Head of caudate nucleus (tissue), 42 donors: ENCODE data around the gene ACTN4.
A peak's percentile ranks its signal among the peaks of the same experiment; 100 is the strongest.

ENCODE experiments used
- DNase-seq, 42 donors: peaks; one replicate each; pipeline versions ENCODE4 v3.0.0 to v3.0.0-alpha.2; 2020 to 2021; ENCODE audit warnings: mixed read lengths in 7 of 42
- intact Hi-C: fragments of 100-400 bp; cut with DNase I; formaldehyde crosslinking; loops from one replicate; pipeline ENCODE4 v1.15.0; 2022

The ACTN4 gene

DNA sequence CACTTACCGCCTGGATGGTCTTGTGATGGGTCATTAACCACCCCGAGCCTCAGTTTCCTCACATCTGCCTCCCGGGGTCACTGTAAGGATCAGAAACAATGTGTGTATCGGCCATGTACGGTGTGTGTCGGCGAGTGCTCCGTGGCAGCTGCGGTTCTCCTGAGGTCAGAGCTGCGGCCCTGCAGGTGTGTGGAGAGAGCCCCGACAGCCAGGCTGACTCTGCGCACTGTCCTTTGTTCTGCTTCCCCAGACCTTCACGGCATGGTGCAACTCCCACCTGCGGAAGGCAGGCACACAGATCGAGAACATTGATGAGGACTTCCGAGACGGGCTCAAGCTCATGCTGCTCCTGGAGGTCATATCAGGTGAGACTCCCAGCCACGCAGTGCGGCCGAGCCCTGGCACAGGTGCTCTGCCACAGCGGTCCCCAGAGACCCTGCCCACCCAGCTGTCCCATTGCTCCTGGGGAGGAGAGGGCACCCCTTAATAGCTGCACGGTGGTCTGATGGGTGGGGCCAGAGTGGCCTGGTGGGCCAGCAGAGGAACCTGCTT lies 53.0 kb downstream of the ACTN4 start:
- no peak for DNase-seq
- intact Hi-C loops, result no loop called here

DNA sequence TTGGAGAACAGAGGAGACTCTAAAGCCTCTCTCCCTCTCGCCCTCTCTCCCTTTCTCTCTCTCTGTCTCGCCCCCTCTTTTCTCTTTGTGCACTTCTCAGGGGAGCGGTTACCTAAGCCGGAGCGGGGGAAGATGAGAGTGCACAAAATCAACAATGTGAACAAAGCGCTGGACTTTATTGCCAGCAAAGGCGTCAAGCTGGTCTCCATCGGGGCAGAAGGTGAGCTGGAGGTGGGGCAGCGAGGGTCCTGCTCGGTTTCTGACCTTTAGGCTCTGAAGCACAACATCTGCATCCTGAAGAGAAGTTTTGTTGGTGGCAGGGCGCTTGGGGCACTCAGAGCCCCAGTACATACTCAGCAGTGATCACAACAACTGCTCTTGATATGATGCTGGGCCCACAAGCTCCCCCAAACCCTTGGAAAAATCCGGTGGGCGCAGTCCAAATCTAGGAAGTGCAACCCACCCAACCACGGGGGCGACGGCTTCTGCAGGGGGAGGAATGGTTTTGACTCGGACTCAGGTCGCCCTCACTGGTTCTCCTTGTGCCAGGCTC lies 53.5 kb downstream of the ACTN4 start:
- DNase-seq, result peak in 10 of 42 donors; percentile 41 to 81 (median 60)
- intact Hi-C loops, result no loop called here

DNA sequence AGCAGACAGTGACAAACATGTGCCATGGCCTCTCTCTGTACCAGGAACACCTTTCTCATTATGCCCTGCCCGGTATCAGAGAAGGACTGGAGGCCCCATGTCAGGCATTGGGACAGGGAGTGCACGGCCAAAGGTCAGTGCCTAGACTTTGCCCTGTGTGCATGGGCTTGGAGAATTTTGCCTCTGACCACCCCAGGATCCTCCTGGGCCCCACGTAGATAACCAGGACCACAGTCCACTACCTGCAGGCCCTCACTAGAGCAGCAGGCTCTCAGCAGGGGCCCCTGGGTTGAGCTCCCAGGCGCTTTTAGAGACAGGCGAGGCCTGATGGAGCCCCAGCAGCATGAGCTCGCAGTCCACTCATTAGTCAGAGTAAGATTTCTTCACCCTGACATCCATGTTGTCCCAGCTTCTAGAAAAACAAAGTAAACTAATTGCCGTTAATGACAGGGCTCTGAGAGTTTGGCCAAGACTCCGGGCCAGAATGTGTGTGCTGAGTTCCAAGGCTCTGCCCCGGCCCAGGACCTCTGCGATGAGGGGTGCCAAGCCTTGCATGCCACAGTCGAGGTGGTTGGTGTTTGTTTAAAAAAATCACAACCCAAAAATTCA lies 54.1 kb downstream of the ACTN4 start:
- DNase-seq, result peak in 2 of 42 donors; percentile 47 to 61
- intact Hi-C loops, result no loop called here

DNA sequence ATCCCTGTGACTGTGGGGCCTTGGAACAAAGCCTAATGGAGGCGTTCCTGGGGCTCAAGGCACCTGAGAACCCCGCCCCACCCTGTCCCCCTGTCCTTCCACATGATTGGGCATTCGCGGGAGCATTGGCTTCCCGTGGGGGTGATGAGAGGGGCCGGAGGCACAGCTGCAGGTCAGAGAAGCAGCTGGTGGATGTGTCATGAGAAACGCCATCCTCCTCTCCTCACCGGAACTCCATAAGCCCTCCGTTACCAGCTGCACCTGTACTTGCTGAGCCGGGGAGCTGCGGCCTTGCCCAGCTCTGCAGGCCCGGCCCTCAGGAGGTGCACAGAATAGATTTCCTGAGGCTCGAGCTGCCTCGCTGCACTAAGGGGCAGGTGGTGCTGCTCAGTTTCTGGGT lies 54.8 kb downstream of the ACTN4 start:
- intact Hi-C loops, result no loop called here
- DNase-seq, result no peak

DNA sequence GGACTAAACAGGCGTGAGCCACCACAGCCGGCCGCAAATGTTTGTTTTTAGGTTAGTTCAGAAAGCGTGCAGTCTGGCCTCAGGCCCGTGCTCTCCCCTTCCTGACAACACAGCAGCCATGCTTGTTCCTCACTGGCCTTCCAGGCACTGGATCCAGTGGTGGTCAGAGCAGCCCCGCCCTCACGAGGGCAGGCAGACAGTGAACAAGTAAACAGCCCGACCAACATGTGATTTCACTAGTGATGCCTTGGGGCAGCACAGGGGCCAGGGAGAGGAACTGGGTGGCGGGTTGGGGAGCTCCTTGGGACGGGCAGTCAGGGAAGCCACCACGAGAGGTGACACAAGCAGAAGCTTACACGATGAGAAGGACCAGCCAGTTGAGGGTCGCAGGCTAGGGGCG lies 56.1 kb downstream of the ACTN4 start:
- intact Hi-C loops, result no loop called here
- DNase-seq, result no peak

DNA sequence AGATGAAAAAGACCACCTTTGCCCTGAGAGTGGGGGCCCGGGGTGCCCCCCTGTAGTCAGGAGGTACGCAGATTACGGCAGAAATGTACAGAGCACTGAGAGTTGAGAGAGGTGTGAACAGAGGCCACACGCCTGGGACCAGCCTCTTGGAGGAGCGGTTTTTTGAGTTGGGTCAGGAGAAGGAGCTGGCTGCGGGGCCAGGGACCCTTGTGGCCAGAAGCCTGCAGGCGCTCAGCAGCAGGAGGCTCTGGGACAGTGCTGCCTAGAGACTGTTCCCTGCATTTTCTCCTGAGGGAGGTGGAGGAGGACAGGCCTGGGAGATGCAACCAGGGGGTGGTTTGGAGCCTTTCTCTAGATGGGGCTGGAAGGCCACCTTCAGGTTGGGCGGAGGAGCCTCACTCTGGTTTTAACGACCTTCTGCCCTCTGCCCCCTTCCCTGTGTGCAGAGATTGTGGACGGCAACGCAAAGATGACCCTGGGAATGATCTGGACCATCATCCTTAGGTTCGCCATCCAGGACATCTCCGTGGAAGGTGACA lies 57.1 kb downstream of the ACTN4 start:
- intact Hi-C loops, result no loop called here
- DNase-seq, result no peak

DNA sequence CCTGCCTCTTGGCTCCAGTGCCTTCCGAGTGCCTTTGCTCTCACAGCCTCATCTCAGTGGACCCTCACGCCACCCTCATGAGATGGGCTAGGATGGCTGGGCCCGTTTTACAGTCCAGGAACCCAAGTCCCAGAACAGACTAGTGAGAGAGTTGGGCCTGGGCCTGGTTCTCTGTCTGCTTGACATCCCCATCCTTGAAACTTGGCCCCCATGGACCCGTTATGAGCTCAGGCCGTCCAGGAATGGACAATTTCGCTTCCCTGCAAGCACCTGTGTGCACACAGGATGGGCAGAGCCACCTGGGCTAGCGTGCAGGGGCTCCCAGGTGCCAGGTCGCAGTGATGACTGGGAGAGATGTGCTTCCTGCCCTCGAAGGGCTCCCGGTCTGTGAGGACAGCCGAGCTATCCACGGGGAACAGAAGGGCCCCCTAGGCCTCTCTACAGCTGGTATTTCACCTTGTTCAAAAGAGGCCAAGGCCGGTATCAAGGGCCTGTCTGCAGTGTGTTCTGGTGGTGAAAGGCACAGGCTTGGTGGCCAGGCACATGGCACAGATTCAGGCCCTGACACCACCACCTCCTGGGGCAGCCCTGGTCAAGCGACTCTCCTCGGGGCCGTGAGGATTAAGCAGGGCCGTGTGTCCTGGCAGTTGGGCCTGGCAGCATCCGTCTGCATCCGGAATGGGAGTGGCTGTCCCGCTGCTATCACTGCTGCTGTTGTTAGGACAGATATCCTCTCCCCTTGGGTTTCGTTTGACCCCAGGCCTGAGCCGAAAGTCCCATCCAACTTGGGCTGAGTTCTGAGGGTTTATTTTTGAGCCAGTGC lies 58.0 kb downstream of the ACTN4 start:
- no peak for DNase-seq
- intact Hi-C loops, result no loop called here

DNA sequence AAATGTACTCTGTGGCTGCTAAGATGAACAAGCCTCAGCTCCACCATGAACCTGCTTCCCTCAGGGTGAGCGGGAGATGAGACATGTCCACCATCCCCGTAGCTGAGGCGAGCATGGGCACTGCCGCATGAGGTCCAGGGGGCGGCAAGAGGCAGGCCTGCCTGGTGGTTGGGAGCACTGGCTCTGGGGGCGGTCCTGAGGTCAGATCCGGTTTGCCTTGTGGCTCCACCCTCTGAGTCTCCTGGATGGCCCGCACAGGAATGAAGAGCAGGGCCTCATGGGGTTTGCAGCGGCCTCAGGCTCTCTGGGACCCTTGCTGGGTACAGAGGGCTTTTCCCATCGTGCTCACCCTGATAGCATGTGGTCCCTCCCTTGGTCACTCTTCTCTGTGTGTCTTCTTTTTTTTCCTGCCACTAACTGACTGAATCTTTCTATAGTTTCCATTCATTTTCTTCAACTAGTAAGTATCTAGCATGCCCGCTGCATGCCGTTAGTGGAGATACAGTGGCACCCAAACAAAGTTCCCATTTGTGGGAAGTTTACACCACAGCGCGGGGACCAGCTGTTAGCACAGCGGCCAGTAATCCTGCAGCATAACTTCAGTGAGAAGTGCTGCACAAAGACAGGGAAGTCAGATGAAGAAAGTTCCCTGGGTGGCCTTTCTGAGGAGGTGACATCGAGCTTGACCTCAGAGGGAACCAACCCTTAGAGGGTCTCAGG lies 59.5 kb downstream of the ACTN4 start:
- DNase-seq, result peak in 2 of 42 donors; percentile 43 to 55
- intact Hi-C loops, result no loop called here

DNA sequence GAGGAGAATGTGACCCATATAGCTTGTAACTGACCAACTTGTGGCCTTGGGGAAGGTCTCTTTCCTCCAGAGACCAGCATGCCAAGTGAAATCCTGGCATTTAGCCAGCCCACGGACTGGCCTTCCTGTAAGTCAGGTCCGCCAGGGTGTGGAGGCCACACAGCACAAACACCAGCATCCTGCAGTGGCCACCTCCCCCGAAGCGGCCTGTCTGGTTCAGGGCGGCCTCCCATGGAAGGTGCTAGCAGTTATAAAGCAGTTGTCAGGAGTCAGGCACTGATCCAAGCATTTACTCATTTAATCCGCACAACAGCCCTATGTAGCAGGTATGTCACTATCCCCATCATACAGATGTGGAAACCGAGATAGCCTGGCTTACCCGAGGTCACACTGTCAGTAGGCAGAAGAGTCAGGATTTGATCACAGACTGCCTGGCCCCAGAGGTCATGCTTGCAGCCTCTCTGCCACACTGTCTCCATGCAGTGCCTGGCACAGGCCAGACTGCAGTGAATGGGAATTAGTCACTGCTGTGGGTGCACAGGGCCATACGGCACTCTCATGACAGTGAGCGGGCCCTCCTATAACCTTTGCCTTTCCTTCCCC lies 60.2 kb downstream of the ACTN4 start:
- intact Hi-C loops, result no loop called here
- DNase-seq, result peak in 1 of 42 donors; percentile 50

DNA sequence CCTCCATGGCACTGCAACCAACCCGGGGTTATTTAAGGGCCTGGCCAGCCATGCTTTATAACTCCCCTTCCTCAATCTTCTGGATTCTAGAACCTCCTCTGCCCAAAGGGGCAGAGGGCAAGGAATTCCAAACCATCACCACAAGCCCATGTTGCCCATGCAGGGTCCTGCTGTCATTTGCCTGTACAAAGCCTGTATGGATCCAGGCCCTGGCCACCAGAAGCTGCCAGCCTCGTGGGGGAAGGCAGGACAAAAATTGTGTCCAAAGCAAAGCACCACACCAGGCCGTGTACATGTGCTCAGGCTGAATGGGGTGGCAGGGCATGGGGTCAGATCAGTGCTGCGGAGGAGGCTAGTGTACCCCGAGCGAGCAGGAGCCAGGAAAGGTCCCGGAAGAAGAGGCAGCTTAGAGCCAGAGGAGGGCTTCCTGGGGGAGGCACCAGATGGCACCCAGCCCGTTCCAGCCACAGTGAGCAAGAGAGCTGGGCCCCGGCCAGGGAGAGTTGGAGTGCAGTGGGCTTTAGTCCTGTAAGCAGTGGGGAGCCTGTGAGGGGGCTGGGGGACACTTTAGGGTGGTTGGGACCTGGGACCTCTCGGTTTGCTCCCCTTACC lies 61.1 kb downstream of the ACTN4 start:
- intact Hi-C loops, result no loop called here
- no peak for DNase-seq

DNA sequence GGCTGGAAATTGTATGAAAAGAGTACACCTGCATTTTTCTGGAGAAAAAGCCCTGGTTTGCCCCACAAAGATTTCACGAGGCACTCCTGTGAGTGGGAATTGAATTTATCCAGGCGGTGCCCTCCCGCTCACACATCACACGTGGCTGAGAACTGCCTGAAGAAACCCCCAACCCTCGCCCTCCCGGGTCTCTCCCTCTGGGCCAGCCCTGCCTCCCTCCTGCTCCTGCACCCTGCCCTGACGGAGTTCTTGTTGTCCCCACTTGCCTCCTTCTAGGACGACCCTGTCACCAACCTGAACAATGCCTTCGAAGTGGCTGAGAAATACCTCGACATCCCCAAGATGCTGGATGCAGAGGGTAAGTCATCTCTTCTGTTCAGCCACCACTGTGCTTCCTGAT lies 61.7 kb downstream of the ACTN4 start:
- DNase-seq, result no peak

DNA sequence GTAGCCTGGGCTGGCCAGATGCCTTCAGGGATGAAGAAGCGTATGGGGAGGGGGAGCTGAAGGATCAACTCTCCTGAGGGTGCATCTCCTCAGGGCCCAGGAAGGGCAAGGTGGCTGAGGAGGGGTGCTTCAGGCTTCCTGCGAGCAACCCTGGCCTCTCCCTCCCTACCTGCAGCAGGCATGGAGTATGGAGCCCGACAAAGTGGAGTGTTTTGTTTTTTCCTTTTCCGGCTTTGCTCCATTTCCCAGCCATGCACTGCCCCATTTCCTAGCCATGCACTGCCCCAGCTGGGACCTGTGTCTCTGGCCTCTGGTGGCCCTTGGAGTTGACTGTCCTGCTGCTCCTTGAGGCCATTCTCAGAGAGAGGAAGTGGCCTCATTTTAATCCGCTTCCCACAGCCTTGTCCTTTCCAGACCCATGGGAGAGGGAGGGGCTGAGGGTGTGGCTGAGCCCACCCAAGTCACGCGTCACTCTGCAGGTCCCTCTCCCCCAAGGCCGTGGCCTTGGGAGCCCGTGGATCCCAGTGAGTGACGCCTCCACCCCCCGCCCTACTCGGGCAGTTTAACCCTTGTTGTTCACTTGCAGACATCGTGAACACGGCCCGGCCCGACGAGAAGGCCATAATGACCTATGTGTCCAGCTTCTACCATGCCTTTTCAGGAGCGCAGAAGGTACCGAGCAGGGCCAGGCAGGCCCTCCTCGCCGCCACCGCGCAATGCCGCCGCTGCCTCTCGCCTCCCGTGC lies 62.4 kb downstream of the ACTN4 start:
- no peak for DNase-seq
- intact Hi-C loops, result loop anchor here (5.0 kb wide), 1 partner anchor 63 kb away; the partner anchor contains the start of gene ACTN4

More for the DNA sequence above, 61.7 kb downstream of the ACTN4 start:
- intact Hi-C loops, result no loop called here

DNA sequence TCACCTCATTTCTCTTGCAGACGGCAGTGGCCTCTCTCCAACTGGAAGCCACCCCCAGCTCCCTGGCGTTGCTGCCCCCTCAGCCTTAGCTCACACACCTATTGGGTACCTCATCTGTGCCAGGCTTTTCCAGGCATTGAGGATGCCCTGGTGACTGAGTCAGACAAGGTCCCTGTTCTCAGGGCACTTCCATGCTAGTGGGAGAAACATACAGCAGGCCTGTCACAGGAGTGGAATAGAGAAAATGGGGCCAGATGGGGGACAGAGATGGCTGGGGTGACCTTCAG lies 62.9 kb downstream of the ACTN4 start:
- DNase-seq, result peak in 7 of 42 donors; percentile 37 to 75 (median 55)
- intact Hi-C loops, result loop anchor here (5.0 kb wide), 1 partner anchor 63 kb away; the partner anchor contains the start of gene ACTN4

DNA sequence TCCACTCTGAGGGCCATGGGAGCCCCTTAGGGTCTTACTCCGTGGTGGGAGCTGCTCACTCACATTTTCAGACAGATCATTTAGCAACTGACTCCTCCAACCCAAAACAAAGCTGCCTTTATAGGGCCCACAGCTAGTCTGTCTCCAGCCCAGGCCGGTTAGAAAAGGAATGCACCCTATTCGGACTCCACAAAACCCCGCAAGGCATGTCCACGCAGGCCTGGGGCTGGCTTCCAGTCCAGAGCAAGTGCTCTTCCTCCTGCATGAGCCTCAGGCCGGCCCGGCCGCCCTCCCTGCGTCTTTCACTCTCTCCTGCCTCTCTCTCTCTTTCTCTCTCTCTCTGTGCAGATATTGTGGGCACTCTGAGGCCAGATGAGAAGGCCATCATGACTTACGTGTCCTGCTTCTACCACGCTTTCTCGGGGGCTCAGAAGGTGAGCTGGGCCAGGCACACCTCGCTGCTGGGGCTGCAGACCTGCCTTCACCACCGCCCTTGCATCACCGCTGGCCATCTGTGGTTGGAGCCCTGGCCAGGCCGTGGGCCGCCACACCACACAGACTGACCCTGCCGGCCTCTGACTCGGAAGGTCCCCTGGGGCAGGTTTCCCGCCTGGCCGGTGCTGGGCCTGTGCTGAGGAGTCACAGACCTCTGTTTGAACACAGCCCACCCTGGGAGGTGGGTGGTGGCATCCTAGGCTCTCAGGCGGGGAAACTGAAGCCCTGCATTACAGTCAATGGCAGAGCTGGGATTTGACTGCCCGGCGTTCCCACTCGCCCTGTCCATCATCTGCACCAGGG lies 63.7 kb downstream of the ACTN4 start:
- intact Hi-C loops, result loop anchor here (5.0 kb wide), 1 partner anchor 64 kb away; the partner anchor contains the start of gene ACTN4

DNA sequence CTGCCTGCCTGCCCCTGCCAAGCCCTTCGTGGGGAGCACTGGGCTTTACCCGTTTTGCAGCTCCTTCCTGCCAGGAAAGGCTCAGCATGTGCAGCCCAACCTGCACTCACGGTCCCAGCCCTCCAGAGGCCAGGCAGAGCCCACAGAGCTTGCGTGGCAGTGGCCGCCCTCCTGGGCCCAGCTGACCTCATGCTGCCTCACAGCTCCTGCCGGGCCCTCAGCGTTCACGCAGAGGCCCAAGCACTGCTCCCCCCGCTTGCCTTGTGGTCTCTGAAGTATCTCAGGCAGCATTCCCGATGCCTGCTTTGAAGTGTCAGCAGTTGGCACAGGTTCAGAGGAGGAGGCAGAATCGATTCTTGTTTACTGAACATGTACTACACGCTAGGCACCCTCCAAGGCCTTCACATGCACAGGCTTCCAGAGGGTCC lies 64.3 kb downstream of the ACTN4 start:
- intact Hi-C loops, result loop anchor here (5.0 kb wide), 1 partner anchor 64 kb away; the partner anchor contains the start of gene ACTN4
- no peak for DNase-seq

More for the DNA sequence above, 63.7 kb downstream of the ACTN4 start:
- peak in 3 of 42 donors; percentile 47 to 64 (median 55) for DNase-seq

DNA sequence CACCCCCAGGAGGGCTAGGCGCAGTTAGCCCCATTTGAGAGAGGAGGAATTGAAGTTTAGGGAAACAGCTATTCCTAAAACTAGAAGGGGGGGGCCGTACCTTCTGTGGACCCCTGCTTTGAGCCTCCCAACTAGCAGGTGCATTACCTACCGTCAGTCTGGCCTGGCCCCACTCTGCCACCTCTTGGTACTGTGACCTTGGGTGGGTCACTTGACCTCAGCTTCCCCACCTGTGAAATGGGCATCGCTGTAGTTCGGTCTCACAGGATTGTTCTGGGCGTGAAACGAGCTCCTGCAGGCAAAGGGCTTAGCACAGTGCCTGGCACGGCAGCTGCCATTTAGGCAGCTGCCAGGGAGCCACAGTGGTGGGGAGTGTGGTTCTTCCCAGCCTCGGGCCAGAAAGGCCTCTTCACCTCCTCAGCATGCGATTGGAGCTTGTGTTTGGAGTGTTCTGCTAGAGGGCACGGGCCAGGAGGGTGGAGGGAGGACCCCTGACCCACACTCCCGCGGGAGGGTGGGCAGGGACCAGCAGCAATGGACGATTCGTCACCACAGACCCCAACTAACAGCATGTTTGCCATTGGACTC lies 64.8 kb downstream of the ACTN4 start:
- intact Hi-C loops, result loop anchor here (5.0 kb wide), 1 partner anchor 65 kb away; the partner anchor contains the start of gene ACTN4
- no peak for DNase-seq
